GM12878 (cell line): ENCODE results near the gene MICB. TPM values are rescaled to one million over a fixed set of nuclear protein-coding genes. Genes with fewer than 3 reads are reported as not detected.

ENCODE experiments used
- ATF7 ChIP-seq: fragments of 450-650 bp; IDR thresholded peaks from 2 replicates; pipeline ENCODE4 v1.6.1; 2016; ENCODE audit warnings: low read depth, mild to moderate bottlenecking
- FOXK2 ChIP-seq: fragments of 450-650 bp; IDR thresholded peaks from 2 replicates; pipeline ENCODE4 v1.6.1; 2017; ENCODE audit warnings: mild to moderate bottlenecking, moderate library complexity
- HCFC1 ChIP-seq: fragments of 150-350 bp; IDR thresholded peaks from 2 replicates; pipeline ENCODE4 v1.6.1; 2014; ENCODE audit warnings: low read length
- MEF2B ChIP-seq: fragments of 450-650 bp; IDR thresholded peaks from 2 replicates; pipeline ENCODE4 v1.6.1; 2018; ENCODE audit warnings: mild to moderate bottlenecking, moderate library complexity; ENCODE audit not compliant: partially characterized antibody, poor library complexity, severe bottlenecking
- MYB ChIP-seq: fragments of 150-350 bp; IDR thresholded peaks from 2 replicates; pipeline ENCODE4 v1.6.1; 2014; ENCODE audit warnings: mild to moderate bottlenecking, low read depth, low read length, borderline replicate concordance
- NR2F1 ChIP-seq: fragments of 450-650 bp; conservative IDR thresholded peaks from 2 replicates; pipeline ENCODE4 v1.6.1; 2017; ENCODE audit warnings: mild to moderate bottlenecking
- POLR2AphosphoS5 ChIP-seq: IDR thresholded peaks from 2 replicates; pipeline ENCODE4 v1.6.1; 2011; ENCODE audit warnings: mild to moderate bottlenecking, low read length, inconsistent platforms
- TAF1 ChIP-seq: IDR thresholded peaks from 2 replicates; pipeline ENCODE4 v1.6.1; 2011; ENCODE audit warnings: mild to moderate bottlenecking, low read depth, low read length, borderline replicate concordance
- TARDBP ChIP-seq: IDR thresholded peaks from 2 replicates; pipeline ENCODE4 v1.6.1; 2016; ENCODE audit warnings: borderline replicate concordance
- TBL1XR1 ChIP-seq: IDR thresholded peaks from 2 replicates; pipeline ENCODE4 v1.6.1; 2012; ENCODE audit warnings: low read depth, low read length, improper control_type of control experiment
- TCF12 ChIP-seq: IDR thresholded peaks from 2 replicates; pipeline ENCODE4 v1.6.1; 2011; ENCODE audit warnings: low read depth, mild to moderate bottlenecking, low read length
- TCF3 ChIP-seq: IDR thresholded peaks from 2 replicates; pipeline ENCODE4 v1.6.1; 2012; ENCODE audit warnings: low read depth, mild to moderate bottlenecking, low read length, borderline replicate concordance; ENCODE audit not compliant: insufficient read depth
- ZZZ3 ChIP-seq: IDR thresholded peaks from 2 replicates; pipeline ENCODE4 v1.6.1; 2011; ENCODE audit warnings: low read depth; ENCODE audit not compliant: control insufficient read depth, insufficient read length
- polyA plus RNA-seq, 11 experiments: library from polyadenylated mRNA; depleted of rRNA in 4 of 11; unstranded in 6 of 11; stranded (reverse) in 5 of 11; fragments of >200 nt; fragmentation: Nextera tagmentation in 4 of 11; fragmentation: Illumina TruSeq in 1 of 11; extraction: Ambion mirVana in 4 of 11; extraction: Trizol in 1 of 11; gene quantifications; 1 replicate in 1 of 11; 2 replicates in 10 of 11; pipeline versions ENCODE4 v1.2.1 to v1.2.3, GENCODE V29; 2011 to 2016; ENCODE audit warnings: inconsistent platforms in 2 of 11, missing spikeins in 2 of 11, low read depth in 1 of 11
- total RNA-seq, 4 experiments: library from RNA; depleted of rRNA in 3 of 4; stranded (reverse); fragments of >200 nt in 3 of 4; fragmentation: Illumina TruSeq in 1 of 4; extraction: Trizol in 1 of 4; gene quantifications; 2 replicates each; pipeline versions ENCODE4 v1.2.1 to v1.2.3, GENCODE V29; 2013 to 2021
- TF ChIP-seq, protein P1 (sequence below): fragments of 450-650 bp; IDR thresholded peaks from 2 replicates; pipeline ENCODE4 v1.6.1; 2016; ENCODE audit warnings: mild to moderate bottlenecking
- TF ChIP-seq, protein P2 (sequence below): fragments of 450-650 bp; IDR thresholded peaks from 2 replicates; pipeline ENCODE4 v1.6.1; 2016; ENCODE audit warnings: mild to moderate bottlenecking
- TF ChIP-seq, protein P3 (sequence below): fragments of 450-650 bp; IDR thresholded peaks from 2 replicates; pipeline ENCODE4 v1.6.1; 2017; ENCODE audit warnings: mild to moderate bottlenecking, moderate library complexity
- TF ChIP-seq, protein P4 (sequence below): fragments of 450-650 bp; IDR thresholded peaks from 2 replicates; pipeline ENCODE4 v1.6.1; 2017; ENCODE audit warnings: mild to moderate bottlenecking, moderate library complexity
- TF ChIP-seq, protein P5 (sequence below): fragments of 450-650 bp; IDR thresholded peaks from 2 replicates; pipeline ENCODE4 v1.6.1; 2017; ENCODE audit warnings: low read depth, mild to moderate bottlenecking, moderate library complexity

MICB gene
- total and polyA plus RNA-seq, 10 of the 15 experiments (the other 5 are each of a cell fraction or from before 2014, with no cell fraction given): 9.0 to 37.1 (median 17.8) TPM

DNA sequence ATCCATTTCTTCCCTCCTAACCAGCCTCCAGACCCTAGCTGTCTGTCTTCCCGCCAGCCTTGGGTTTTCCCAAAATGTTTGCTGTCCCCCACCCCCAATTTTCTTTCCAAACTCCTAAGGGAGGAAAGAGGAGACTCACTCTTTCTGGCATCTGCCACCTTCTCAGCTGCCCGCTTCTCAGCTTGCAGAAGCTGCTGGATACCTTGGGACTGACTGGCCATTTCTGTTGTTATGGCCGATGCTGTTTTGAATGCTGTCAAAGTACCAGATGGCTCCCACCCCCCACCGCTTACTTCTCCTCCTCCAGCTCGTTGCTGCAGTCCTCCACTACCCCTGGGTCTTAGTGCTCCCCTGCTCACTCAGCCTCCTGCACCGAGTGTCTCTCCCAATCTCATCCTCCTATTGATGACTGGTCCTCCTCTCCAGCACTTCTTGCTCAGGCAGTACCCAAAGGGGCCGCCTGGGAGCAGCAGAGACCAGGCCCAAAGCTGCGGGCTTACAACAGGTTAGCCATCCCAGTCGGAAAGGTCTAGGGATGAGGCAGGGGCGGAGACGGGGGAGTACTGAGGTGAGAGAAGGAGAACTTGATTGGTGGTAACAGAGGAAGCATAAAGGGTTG is 48.5 kb downstream of the MICB start, which contains the start of gene ATP6V1G2 (continued):
- TF ChIP-seq TCF3: no peak
- TF ChIP-seq, protein P1, sequence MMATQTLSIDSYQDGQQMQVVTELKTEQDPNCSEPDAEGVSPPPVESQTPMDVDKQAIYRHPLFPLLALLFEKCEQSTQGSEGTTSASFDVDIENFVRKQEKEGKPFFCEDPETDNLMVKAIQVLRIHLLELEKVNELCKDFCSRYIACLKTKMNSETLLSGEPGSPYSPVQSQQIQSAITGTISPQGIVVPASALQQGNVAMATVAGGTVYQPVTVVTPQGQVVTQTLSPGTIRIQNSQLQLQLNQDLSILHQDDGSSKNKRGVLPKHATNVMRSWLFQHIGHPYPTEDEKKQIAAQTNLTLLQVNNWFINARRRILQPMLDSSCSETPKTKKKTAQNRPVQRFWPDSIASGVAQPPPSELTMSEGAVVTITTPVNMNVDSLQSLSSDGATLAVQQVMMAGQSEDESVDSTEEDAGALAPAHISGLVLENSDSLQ: 0 out of 2 replicates have a peak, but pooled peaks have one; percentile 9
- no peak for TF ChIP-seq ZZZ3
- TF ChIP-seq NR2F1: peak; percentile 41; the same call in 1 of the 2 replicates
- TF ChIP-seq HCFC1: peak; percentile 57
- no peak for TF ChIP-seq MEF2B
- TF ChIP-seq, protein P2, sequence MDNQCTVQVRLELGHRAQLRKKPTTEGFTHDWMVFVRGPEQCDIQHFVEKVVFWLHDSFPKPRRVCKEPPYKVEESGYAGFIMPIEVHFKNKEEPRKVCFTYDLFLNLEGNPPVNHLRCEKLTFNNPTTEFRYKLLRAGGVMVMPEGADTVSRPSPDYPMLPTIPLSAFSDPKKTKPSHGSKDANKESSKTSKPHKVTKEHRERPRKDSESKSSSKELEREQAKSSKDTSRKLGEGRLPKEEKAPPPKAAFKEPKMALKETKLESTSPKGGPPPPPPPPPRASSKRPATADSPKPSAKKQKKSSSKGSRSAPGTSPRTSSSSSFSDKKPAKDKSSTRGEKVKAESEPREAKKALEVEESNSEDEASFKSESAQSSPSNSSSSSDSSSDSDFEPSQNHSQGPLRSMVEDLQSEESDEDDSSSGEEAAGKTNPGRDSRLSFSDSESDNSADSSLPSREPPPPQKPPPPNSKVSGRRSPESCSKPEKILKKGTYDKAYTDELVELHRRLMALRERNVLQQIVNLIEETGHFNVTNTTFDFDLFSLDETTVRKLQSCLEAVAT: no peak
- TF ChIP-seq, protein P3, sequence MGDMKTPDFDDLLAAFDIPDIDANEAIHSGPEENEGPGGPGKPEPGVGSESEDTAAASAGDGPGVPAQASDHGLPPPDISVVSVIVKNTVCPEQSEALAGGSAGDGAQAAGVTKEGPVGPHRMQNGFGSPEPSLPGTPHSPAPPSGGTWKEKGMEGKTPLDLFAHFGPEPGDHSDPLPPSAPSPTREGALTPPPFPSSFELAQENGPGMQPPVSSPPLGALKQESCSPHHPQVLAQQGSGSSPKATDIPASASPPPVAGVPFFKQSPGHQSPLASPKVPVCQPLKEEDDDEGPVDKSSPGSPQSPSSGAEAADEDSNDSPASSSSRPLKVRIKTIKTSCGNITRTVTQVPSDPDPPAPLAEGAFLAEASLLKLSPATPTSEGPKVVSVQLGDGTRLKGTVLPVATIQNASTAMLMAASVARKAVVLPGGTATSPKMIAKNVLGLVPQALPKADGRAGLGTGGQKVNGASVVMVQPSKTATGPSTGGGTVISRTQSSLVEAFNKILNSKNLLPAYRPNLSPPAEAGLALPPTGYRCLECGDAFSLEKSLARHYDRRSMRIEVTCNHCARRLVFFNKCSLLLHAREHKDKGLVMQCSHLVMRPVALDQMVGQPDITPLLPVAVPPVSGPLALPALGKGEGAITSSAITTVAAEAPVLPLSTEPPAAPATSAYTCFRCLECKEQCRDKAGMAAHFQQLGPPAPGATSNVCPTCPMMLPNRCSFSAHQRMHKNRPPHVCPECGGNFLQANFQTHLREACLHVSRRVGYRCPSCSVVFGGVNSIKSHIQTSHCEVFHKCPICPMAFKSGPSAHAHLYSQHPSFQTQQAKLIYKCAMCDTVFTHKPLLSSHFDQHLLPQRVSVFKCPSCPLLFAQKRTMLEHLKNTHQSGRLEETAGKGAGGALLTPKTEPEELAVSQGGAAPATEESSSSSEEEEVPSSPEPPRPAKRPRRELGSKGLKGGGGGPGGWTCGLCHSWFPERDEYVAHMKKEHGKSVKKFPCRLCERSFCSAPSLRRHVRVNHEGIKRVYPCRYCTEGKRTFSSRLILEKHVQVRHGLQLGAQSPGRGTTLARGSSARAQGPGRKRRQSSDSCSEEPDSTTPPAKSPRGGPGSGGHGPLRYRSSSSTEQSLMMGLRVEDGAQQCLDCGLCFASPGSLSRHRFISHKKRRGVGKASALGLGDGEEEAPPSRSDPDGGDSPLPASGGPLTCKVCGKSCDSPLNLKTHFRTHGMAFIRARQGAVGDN: no peak
- TF ChIP-seq POLR2AphosphoS5: no peak
- TF ChIP-seq, protein P4, sequence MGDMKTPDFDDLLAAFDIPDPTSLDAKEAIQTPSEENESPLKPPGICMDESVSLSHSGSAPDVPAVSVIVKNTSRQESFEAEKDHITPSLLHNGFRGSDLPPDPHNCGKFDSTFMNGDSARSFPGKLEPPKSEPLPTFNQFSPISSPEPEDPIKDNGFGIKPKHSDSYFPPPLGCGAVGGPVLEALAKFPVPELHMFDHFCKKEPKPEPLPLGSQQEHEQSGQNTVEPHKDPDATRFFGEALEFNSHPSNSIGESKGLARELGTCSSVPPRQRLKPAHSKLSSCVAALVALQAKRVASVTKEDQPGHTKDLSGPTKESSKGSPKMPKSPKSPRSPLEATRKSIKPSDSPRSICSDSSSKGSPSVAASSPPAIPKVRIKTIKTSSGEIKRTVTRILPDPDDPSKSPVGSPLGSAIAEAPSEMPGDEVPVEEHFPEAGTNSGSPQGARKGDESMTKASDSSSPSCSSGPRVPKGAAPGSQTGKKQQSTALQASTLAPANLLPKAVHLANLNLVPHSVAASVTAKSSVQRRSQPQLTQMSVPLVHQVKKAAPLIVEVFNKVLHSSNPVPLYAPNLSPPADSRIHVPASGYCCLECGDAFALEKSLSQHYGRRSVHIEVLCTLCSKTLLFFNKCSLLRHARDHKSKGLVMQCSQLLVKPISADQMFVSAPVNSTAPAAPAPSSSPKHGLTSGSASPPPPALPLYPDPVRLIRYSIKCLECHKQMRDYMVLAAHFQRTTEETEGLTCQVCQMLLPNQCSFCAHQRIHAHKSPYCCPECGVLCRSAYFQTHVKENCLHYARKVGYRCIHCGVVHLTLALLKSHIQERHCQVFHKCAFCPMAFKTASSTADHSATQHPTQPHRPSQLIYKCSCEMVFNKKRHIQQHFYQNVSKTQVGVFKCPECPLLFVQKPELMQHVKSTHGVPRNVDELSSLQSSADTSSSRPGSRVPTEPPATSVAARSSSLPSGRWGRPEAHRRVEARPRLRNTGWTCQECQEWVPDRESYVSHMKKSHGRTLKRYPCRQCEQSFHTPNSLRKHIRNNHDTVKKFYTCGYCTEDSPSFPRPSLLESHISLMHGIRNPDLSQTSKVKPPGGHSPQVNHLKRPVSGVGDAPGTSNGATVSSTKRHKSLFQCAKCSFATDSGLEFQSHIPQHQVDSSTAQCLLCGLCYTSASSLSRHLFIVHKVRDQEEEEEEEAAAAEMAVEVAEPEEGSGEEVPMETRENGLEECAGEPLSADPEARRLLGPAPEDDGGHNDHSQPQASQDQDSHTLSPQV: no peak
- no peak for TF ChIP-seq TCF12
- TF ChIP-seq TARDBP: no peak
- peak; percentile 50; the same call in 1 of the 2 replicates for TF ChIP-seq TAF1
- TF ChIP-seq FOXK2: no peak
- TF ChIP-seq MYB: no peak
- TF ChIP-seq, protein P5, sequence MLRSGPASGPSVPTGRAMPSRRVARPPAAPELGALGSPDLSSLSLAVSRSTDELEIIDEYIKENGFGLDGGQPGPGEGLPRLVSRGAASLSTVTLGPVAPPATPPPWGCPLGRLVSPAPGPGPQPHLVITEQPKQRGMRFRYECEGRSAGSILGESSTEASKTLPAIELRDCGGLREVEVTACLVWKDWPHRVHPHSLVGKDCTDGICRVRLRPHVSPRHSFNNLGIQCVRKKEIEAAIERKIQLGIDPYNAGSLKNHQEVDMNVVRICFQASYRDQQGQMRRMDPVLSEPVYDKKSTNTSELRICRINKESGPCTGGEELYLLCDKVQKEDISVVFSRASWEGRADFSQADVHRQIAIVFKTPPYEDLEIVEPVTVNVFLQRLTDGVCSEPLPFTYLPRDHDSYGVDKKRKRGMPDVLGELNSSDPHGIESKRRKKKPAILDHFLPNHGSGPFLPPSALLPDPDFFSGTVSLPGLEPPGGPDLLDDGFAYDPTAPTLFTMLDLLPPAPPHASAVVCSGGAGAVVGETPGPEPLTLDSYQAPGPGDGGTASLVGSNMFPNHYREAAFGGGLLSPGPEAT: no peak
- no peak; the same call in 1 of the 2 replicates for TF ChIP-seq ATF7
- no peak for TF ChIP-seq TBL1XR1
